Gastroesophageal sphincter (tissue), 4 donors: Measurements from ENCODE around the gene RB1. TPM values are rescaled to one million over a fixed set of nuclear protein-coding genes. Genes with fewer than 3 reads are reported as not detected.
A peak's percentile ranks its signal among the peaks of the same experiment; 100 is the strongest.

ENCODE experiments used
- ATAC-seq: fragments of 150-250 bp; one replicate; pipeline ENCODE4 v1.9.1; 2016; ENCODE audit warnings: mild to moderate bottlenecking, moderate library complexity
- H3K27ac ChIP-seq, 4 donors: fragments of 200-600 bp; sonication (generic) in 3 of 4; 1 replicate in 3 of 4; 2 replicates in 1 of 4; pipeline ENCODE4 v1.5.1; 2016 to 2019
- H3K27me3 ChIP-seq: fragments of 200-600 bp; sonication (generic); one replicate; pipeline ENCODE4 v1.5.1; 2019
- H3K36me3 ChIP-seq, 2 donors: fragments of 200-600 bp; sonication (generic); one replicate each; pipeline ENCODE4 v1.5.1; 2019; ENCODE audit warnings: control low read depth in 1 of 2
- H3K4me1 ChIP-seq, 3 donors: fragments of 200-600 bp; sonication (generic); 1 replicate in 2 of 3; 2 replicates in 1 of 3; pipeline ENCODE4 v1.5.1; 2016 to 2019; ENCODE audit warnings: control low read depth in 2 of 3
- H3K4me3 ChIP-seq, 2 donors: fragments of 200-600 bp; sonication (generic); one replicate each; pipeline ENCODE4 v1.5.1; 2019; ENCODE audit warnings: mild to moderate bottlenecking in 1 of 2, moderate library complexity in 1 of 2
- H3K9me3 ChIP-seq, 3 donors: fragments of 200-600 bp; sonication (generic); one replicate each; pipeline ENCODE4 v1.5.1; 2017 to 2019; ENCODE audit warnings: control low read depth in 2 of 3
- EP300 ChIP-seq: sonication (generic); formaldehyde crosslinking; IDR thresholded peaks from one replicate; pipeline ENCODE4 v1.6.1; 2017; ENCODE audit warnings: antibody characterized with exemption, mild to moderate bottlenecking
- POLR2A ChIP-seq, 2 donors: fragments of 450-650 bp; IDR thresholded peaks; one replicate each; pipeline ENCODE4 v1.6.1; 2017; ENCODE audit warnings: antibody characterized with exemption in 2 of 2, mild to moderate bottlenecking in 2 of 2, moderate library complexity in 1 of 2
- POLR2AphosphoS5 ChIP-seq: sonication (generic); formaldehyde crosslinking; IDR thresholded peaks from one replicate; pipeline ENCODE4 v1.6.1; 2017; ENCODE audit warnings: antibody characterized with exemption
- WGBS, 2 donors: methylation state at CpG; one replicate each; pipeline ENCODE4 v1.1.5; 2018; ENCODE audit warnings: low coverage in 1 of 2; 5-methylcytosine and 5-hydroxymethylcytosine counted together
- small RNA-seq, 4 donors: library from RNA; depleted of rRNA; stranded (forward); fragments of <200 nt; gene quantifications; one replicate each; pipeline ENCODE3, GENCODE V24; 2016
- total RNA-seq, 4 donors: library from RNA; depleted of rRNA; stranded (reverse); fragments of >200 nt; gene quantifications; one replicate each; pipeline ENCODE4 v1.1.0, GENCODE V29; 2016
- TF ChIP-seq, protein P1 (sequence below), 4 experiments: fragments of 200-600 bp in 2 of 4; fragments of 450-650 bp in 2 of 4; sonication (generic) in 1 of 4; IDR thresholded peaks; one replicate each; pipeline ENCODE4 v1.5.1; 2017 to 2019; ENCODE audit warnings: antibody characterized with exemption in 4 of 4, mild to moderate bottlenecking in 2 of 4, moderate library complexity in 2 of 4

RB1 gene
- total RNA-seq, 4 donors from 2014 or later = 26.5 to 37.2 (median 29.4) TPM

DNA sequence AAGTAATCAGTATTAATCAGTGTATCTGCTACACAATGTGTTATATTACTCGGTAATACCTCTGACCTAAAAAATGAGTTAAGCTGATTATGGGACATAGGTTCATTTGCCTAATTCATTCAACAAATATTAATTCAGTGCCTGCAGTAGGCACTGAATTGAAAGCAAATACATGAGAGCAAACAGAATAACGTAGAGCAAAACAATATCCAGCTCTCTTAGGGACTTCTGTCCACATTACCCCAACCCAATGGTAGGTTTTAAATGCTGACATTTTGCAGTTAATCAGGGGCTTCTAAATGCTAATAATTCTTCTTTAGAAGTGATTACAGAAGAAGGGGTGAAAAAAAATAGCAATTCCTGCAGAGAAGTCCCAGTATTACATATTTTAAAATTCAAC, 224.4 kb downstream of the RB1 start:
- no peak overlapping the region for H3K27ac ChIP-seq
- no peak overlapping the region for H3K4me3 ChIP-seq
- H3K9me3 ChIP-seq = no peaks in the 10 kb centered on the region
- H3K4me1 ChIP-seq = peaks cover 0 to 14% (median 0%) of the 10 kb centered on the region in 3 donors
- 67 to 72% methylated on average over 2 of the region's 2 CpGs for WGBS, 2 donors
- no peak for ATAC-seq
- no peaks in the 10 kb centered on the region for H3K27me3 ChIP-seq
- no peaks in the 10 kb centered on the region for H3K36me3 ChIP-seq
- TF ChIP-seq EP300 (no peak), POLR2AphosphoS5 (no peak), POLR2A (IDR thresholded peaks at IDR 0.05) (no peak)
- TF ChIP-seq, protein P1, sequence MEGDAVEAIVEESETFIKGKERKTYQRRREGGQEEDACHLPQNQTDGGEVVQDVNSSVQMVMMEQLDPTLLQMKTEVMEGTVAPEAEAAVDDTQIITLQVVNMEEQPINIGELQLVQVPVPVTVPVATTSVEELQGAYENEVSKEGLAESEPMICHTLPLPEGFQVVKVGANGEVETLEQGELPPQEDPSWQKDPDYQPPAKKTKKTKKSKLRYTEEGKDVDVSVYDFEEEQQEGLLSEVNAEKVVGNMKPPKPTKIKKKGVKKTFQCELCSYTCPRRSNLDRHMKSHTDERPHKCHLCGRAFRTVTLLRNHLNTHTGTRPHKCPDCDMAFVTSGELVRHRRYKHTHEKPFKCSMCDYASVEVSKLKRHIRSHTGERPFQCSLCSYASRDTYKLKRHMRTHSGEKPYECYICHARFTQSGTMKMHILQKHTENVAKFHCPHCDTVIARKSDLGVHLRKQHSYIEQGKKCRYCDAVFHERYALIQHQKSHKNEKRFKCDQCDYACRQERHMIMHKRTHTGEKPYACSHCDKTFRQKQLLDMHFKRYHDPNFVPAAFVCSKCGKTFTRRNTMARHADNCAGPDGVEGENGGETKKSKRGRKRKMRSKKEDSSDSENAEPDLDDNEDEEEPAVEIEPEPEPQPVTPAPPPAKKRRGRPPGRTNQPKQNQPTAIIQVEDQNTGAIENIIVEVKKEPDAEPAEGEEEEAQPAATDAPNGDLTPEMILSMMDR (IDR thresholded peaks at IDR 0.05) = no peak

GRCh38 chr13:48528720-48529119, 225.2 kb downstream of the RB1 start:
- TF ChIP-seq POLR2AphosphoS5 = no peak
- TF ChIP-seq, protein P1 (IDR thresholded peaks at IDR 0.05) = no peak
- 71 to 79% methylated on average over 3 of the region's 3 CpGs for WGBS, 2 donors

DNA sequence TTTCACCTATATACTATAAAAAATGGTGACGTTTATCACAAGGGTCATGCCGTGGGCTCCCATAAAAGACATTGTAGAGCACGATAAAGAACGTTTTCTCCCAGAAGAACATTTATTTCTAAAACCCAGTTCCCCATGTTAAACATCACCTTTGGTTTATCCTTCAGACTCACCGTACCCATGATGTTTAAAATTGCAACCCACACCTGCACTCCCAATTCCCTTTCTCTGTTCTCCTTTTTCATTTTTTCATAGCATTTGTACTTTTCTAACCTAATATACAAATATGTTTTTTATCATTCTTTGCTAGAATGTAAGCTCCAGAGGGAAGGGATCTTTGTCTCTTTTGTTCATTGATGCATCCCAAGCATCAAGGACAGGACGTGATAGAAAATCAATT, 227.3 kb downstream of the RB1 start:
- TF ChIP-seq POLR2A (IDR thresholded peaks at IDR 0.05) (no peak), EP300 (no peak), POLR2AphosphoS5 (no peak)
- TF ChIP-seq, protein P1 (IDR thresholded peaks at IDR 0.05) = no peak
- 89 to 91% methylated on average over 6 of the region's 6 CpGs for whole genome bisulfite sequencing, 2 donors
- H3K36me3 ChIP-seq = no peaks in the 10 kb centered on the region
- peak overlapping the region in 1 of 4 donors; percentile 93 for H3K27ac ChIP-seq
- no peaks in the 10 kb centered on the region for H3K9me3 ChIP-seq
- peaks cover 0 to 25% (median 6%) of the 10 kb centered on the region in 3 donors for H3K4me1 ChIP-seq
- H3K4me3 ChIP-seq = no peak overlapping the region
- ATAC-seq = no peak
- H3K27me3 ChIP-seq = no peaks in the 10 kb centered on the region

More at GRCh38 chr13:48528720-48529119, 225.2 kb downstream of the RB1 start:
- Histone ChIP-seq H3K27ac (no peak overlapping the region), H3K27me3 (no peaks in the 10 kb centered on the region), H3K4me1 (peaks cover 0 to 22% (median 6%) of the 10 kb centered on the region in 3 donors), H3K9me3 (no peaks in the 10 kb centered on the region), H3K36me3 (no peaks in the 10 kb centered on the region), H3K4me3 (no peak overlapping the region)
- ATAC-seq = no peak

Small RNA genes within 50 kb of the gene (small RNA-seq; reads per million reads assigned to genes)
- gene RF00017 = 0 reads per million in 4 donors

Other genes with a start within 250 kb of the RB1 start
- gene MED4, start 208.6 kb upstream of the RB1 start, total RNA-seq = 10 to 100 TPM; 36.7 to 51.4 (median 39.2) TPM
- gene ITM2B, start 70.5 kb upstream of the RB1 start, total RNA-seq = 100 to 1,000 TPM; 263 to 380 (median 300) TPM
- 10 to 100 TPM in 2 of 4 donors, 1 to 10 TPM in 2; 6.5 to 25.4 (median 15.7) TPM for gene LPAR6, start 109.4 kb downstream of the RB1 start, total RNA-seq
- gene RCBTB2, start 229.3 kb downstream of the RB1 start, total RNA-seq = 10 to 100 TPM; 14.9 to 26.1 (median 16.7) TPM